Prostate gland (tissue), 2 donors: ENCODE measurements around the gene MPZL1. TPM values are rescaled to one million over a fixed set of nuclear protein-coding genes. Genes with fewer than 3 reads are reported as not detected.
A peak's percentile ranks its signal among the peaks of the same experiment; 100 is the strongest.

Source experiments
- DNase-seq: peaks from one replicate; pipeline ENCODE4 v3.0.0-alpha.2; 2019; ENCODE audit warnings: low spot score
- H3K27ac ChIP-seq, 2 donors: fragments of 200-600 bp; sonication (generic); 2 replicates each; pipeline ENCODE4 v1.5.1; 2017 to 2019
- H3K27me3 ChIP-seq: fragments of 200-600 bp; sonication (generic); replicated peaks from 2 replicates; pipeline ENCODE4 v1.5.1; 2019; ENCODE audit not compliant: insufficient read depth
- H3K36me3 ChIP-seq, 2 donors: fragments of 200-600 bp; sonication (generic); 1 replicate in 1 of 2; 2 replicates in 1 of 2; pipeline versions ENCODE4 v1.5.1 to v1.8.1; 2017 to 2019
- H3K4me1 ChIP-seq: fragments of 200-600 bp; sonication (generic); replicated peaks from 2 replicates; pipeline ENCODE4 v1.5.1; 2019
- H3K4me3 ChIP-seq, 2 donors: fragments of 200-600 bp; sonication (generic); 2 replicates each; pipeline ENCODE4 v1.5.1; 2017 to 2019
- H3K9me3 ChIP-seq: fragments of 200-600 bp; sonication (generic); 2 replicates; pipeline ENCODE4 v1.5.1; 2017
- POLR2A ChIP-seq: fragments of 450-650 bp; IDR thresholded peaks from one replicate; pipeline ENCODE4 v1.6.1; 2016; ENCODE audit warnings: antibody characterized with exemption, mild to moderate bottlenecking
- POLR2AphosphoS5 ChIP-seq: sonication (generic); formaldehyde crosslinking; IDR thresholded peaks from one replicate; pipeline ENCODE4 v1.6.1; 2017; ENCODE audit warnings: antibody characterized with exemption
- WGBS: methylation state at CpG from one replicate; pipeline ENCODE4 v1.1.5; 2018; 5-methylcytosine and 5-hydroxymethylcytosine counted together
- intact Hi-C: fragments of 100-400 bp; cut with DNase I; formaldehyde crosslinking; loops from one replicate; pipeline ENCODE4 v1.14.2; 2022
- total RNA-seq, 2 donors: library from RNA; depleted of rRNA; stranded (reverse); fragments of >200 nt; gene quantifications; one replicate each; pipeline ENCODE4 v1.1.0, GENCODE V29; 2016
- TF ChIP-seq, protein P1 (sequence below), 4 experiments: fragments of 200-600 bp in 2 of 4; fragments of 450-650 bp in 2 of 4; sonication (generic) in 2 of 4; IDR thresholded peaks; 1 replicate in 3 of 4; 2 replicates in 1 of 4; pipeline ENCODE4 v1.5.1; 2016 to 2019; ENCODE audit warnings: antibody characterized with exemption in 4 of 4, mild to moderate bottlenecking in 2 of 4, moderate library complexity in 2 of 4

Gene MPZL1
- total RNA-seq, 2 donors from 2014 or later = 52.5 to 135 TPM

GRCh38 chr1:167757433-167758309 lies 35.9 kb downstream of the MPZL1 start:
- no peak for DNase-seq
- no peak for TF ChIP-seq POLR2A
- TF ChIP-seq, protein P1, sequence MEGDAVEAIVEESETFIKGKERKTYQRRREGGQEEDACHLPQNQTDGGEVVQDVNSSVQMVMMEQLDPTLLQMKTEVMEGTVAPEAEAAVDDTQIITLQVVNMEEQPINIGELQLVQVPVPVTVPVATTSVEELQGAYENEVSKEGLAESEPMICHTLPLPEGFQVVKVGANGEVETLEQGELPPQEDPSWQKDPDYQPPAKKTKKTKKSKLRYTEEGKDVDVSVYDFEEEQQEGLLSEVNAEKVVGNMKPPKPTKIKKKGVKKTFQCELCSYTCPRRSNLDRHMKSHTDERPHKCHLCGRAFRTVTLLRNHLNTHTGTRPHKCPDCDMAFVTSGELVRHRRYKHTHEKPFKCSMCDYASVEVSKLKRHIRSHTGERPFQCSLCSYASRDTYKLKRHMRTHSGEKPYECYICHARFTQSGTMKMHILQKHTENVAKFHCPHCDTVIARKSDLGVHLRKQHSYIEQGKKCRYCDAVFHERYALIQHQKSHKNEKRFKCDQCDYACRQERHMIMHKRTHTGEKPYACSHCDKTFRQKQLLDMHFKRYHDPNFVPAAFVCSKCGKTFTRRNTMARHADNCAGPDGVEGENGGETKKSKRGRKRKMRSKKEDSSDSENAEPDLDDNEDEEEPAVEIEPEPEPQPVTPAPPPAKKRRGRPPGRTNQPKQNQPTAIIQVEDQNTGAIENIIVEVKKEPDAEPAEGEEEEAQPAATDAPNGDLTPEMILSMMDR (IDR thresholded peaks at IDR 0.05) = no peak
- TF ChIP-seq POLR2AphosphoS5 = no peak
- 77% methylated on average over 4 of the region's 4 CpGs for WGBS
- H3K9me3 ChIP-seq = no peaks in the 10 kb centered on the region
- H3K27me3 ChIP-seq = no peaks in the 10 kb centered on the region
- peaks cover 3% of the 10 kb centered on the region for H3K4me1 ChIP-seq
- no peak overlapping the region for H3K4me3 ChIP-seq
- no peak overlapping the region for H3K27ac ChIP-seq
- intact Hi-C loops = no loop called here
- no peaks in the 10 kb centered on the region for H3K36me3 ChIP-seq

DNA sequence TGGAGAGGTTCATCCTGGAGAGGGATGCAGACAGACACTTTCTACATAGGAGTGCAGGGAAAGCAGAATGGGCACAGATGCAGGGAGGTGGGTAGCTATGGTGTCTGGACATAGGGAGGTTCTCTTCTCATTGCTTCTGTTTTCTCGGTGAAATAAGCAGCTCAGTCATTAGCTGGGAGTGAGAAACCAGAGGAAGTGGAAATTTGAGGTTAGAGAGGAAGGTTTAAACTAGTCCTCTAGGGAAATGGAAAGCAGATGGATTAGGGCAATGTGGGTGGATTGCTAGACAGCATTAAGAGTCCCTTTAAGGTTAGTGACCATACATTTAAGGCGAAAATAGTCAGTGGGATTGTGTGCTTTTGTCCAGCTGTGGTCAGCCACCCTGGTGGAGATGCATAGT lies 39.6 kb downstream of the MPZL1 start:
- H3K36me3 ChIP-seq = no peaks in the 10 kb centered on the region
- 75% methylated on average over 2 of the region's 2 CpGs for WGBS
- H3K27ac ChIP-seq = no peak overlapping the region
- intact Hi-C loops = no loop called here
- H3K27me3 ChIP-seq = no peaks in the 10 kb centered on the region
- peaks cover 3% of the 10 kb centered on the region for H3K4me1 ChIP-seq
- H3K4me3 ChIP-seq = no peak overlapping the region
- no peaks in the 10 kb centered on the region for H3K9me3 ChIP-seq
- DNase-seq = no peak
- TF ChIP-seq POLR2AphosphoS5 = no peak
- TF ChIP-seq, protein P1 (IDR thresholded peaks at IDR 0.05) = no peak
- TF ChIP-seq POLR2A = no peak

DNA sequence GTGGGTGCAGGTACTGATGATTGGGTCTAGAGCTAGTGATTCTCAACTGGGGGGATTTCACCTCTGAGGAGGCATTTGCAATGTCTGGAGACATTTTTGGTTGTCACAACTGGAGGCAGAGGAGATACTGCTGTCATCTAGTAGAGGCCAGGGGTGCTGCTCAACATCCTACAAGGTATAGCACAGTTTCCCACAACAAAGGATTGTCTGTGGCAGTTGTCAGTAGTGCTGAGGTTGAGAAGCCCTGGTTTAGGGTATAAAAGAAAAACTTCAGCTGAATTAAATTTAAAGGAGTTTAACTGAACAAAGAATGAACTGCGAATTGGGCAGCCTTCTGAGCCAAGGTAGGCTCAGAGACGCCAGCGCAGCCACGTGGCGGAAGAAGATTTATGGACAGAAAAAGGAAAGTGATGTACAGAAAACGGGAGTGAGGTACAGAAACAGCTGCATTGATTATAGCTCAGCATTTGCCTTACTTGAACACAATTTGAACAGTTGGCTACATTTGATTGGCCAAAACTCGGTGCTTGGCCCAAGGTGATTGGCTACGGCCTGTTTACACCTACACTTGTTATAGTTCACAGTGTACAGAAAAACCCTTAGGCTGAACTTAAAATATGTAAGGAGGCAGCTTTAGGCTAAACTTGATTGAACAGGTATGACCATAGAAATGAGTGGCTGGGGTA lies 40.4 kb downstream of the MPZL1 start:
- Histone ChIP-seq H3K9me3 (no peaks in the 10 kb centered on the region), H3K4me3 (no peak overlapping the region), H3K27ac (no peak overlapping the region), H3K27me3 (no peaks in the 10 kb centered on the region), H3K36me3 (no peaks in the 10 kb centered on the region), H3K4me1 (no peaks in the 10 kb centered on the region)
- 90% methylated on average over 8 of the region's 8 CpGs for WGBS
- TF ChIP-seq POLR2A = no peak
- intact Hi-C loops = no loop called here
- no peak for DNase-seq

DNA sequence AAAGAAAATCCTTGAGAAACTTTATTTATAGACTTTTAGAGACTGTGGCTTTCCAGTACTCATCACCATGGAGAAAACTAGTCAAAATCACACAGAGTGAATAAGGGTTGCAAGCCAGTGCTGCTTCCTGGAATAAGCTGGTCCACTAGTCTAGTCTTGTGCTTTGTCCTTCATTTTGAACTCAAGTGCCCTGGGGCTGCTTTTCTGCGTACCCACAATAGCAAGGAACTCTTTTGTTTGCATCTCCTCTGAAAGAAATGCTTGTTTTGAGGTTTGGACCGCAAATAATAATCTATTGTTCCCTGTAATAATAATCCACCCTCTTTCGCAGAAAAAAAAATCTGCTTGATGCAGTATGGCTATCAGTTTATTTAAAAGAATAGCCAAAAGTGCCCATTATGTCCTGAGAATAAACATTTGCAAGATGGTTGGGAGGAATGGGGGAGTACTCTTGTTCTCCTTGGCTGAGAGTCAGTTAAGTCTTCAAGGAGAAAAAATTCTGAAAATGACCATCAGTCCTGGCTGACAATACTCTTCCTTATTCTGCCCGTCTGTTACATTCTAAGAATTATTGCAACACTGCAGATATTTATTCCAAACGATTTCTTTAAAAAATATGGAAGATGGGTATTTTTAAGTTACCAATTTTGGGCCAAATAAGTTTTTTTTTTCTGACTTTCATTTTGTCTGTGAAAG lies 41.9 kb downstream of the MPZL1 start:
- TF ChIP-seq, protein P1 (IDR thresholded peaks at IDR 0.05) = no peak
- Histone ChIP-seq H3K27me3 (no peaks in the 10 kb centered on the region), H3K36me3 (no peaks in the 10 kb centered on the region), H3K9me3 (no peaks in the 10 kb centered on the region), H3K4me3 (no peak overlapping the region), H3K27ac (no peak overlapping the region), H3K4me1 (no peaks in the 10 kb centered on the region)
- 44% methylated on average over 5 of the region's 5 CpGs for WGBS
- intact Hi-C loops = no loop called here
- DNase-seq = peak; percentile 53
